GM12801 (cell line): Measurements from ENCODE around the gene PSEN2.

ENCODE experiments used
- TF ChIP-seq, protein P1 (sequence below): IDR thresholded peaks from one replicate; pipeline ENCODE4 v1.5.1; 2011; ENCODE audit warnings: control low read depth; ENCODE audit not compliant: insufficient read length; ENCODE audit errors: extremely low read depth

PSEN2 gene

DNA sequence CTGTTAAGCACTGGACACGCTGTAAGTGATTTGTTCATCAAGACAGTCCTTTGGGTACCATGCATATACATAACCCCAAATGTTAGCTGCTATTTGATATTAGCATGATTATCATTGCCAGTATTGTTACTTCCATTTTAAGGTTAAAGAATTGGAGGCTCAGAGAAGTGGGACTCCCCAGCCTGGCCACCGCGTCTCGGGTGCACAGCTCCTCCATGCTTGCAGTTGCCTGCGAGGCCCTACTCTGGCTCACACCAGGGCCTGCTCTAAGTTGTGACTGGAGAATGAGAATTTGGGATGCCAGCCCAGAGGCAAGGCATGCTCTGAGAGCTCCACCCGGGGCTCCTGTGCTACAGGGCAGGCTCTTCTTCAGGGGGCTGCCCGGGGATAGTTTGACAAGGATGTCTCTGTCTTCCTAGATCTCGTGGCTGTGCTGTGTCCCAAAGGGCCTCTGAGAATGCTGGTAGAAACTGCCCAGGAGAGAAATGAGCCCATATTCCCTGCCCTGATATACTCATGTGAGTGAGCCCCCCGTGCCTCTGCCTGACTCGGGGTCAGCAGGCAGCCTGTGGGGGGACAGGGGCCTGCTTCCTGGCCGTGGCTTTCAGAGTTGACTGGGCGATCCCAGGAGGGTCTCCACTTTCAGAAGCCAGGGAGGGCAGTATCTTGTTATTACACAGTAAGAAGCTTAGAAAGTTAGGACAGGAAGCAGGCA lies 19.4 kb downstream of the PSEN2 start:
- TF ChIP-seq, protein P1, sequence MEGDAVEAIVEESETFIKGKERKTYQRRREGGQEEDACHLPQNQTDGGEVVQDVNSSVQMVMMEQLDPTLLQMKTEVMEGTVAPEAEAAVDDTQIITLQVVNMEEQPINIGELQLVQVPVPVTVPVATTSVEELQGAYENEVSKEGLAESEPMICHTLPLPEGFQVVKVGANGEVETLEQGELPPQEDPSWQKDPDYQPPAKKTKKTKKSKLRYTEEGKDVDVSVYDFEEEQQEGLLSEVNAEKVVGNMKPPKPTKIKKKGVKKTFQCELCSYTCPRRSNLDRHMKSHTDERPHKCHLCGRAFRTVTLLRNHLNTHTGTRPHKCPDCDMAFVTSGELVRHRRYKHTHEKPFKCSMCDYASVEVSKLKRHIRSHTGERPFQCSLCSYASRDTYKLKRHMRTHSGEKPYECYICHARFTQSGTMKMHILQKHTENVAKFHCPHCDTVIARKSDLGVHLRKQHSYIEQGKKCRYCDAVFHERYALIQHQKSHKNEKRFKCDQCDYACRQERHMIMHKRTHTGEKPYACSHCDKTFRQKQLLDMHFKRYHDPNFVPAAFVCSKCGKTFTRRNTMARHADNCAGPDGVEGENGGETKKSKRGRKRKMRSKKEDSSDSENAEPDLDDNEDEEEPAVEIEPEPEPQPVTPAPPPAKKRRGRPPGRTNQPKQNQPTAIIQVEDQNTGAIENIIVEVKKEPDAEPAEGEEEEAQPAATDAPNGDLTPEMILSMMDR = no peak

DNA sequence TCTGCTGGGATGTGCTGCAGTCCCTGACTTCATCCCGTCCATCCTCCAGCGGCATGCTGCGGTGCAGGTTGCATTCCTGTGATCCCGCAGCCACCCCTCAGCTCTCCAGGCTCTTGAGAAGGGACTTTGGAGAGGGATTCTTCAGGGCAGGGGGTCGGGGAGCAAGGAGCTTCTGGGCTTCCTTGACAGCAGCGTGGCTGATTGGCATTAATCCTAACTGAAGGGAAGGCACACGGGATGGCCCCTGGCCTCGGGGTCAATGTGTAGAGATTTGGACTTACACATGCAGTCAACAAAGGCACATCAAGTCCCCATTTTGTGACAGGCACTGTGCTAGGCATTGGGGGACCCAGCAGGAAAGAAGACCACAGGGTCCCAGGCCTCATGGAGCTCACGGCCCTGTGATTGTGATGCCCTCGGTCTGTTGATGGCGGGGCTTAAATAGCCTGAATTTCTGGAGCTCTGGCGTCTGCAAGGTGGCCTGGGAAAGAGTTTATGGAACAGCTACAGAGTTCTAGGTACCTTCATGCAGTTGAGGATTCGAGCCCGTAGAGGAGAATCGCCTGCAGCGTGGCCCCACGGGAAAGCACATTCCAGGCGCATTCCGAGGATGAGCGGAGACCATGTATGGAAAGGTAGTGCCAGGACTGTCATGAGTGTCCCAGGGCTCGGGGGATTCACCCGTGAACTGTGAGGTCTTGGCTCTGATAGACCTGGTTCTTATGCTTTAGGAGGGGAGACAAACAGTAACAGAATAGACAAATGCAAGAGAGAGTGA lies 20.1 kb downstream of the PSEN2 start:
- TF ChIP-seq, protein P1 = no peak

DNA sequence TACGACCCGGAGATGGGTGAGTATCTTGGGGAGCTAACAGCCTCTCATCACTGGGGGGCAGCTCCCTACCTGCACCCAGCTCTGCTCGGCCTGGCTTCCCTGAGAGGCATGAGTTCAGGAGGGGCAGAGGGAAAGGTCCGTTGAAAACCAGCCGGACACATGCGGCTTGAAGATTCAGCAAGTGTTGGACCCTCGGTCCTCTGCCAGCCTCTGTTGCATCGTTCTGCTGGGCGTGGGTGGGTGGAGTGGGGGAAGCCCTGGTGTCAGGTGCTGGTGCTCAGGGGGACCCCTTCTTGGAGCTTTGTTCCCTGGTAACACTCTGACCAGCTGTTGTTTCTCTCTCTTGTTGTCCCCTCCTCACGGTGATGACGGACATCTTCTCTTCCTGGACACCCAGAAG lies 20.9 kb downstream of the PSEN2 start:
- TF ChIP-seq, protein P1 = no peak

DNA sequence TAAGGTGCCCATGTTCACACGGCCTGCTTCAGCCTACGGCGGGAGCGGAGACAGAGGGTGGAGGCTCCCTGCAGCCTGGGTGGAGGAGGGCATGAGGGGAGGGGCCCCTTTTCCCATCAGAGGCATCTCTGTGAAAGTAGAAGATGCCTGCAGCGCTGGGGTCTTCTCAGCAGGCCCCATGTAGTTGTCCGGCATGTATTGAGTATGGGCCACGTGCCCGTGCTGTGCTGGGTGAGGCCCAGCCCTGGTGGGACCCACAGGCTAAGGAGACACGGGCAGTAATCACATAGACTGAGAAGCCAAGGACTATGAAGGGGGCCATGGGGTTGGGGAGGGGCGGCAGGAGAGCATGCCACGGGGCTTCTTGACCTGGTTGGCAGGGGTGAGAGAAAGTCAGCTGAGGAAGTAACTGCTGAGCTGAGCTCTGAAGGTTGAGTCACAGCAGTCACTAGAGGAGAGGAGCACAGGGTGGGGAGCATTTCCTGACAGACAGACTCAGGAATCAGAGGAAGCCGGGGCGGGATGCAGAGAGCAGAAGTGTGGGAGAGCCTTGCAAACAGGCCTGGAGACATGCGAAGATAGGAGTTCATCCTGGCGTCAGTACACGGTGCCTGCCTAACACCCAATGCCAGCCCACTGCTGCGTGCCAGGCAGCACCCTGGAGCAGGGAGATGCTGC lies 21.6 kb downstream of the PSEN2 start:
- TF ChIP-seq, protein P1 = no peak

DNA sequence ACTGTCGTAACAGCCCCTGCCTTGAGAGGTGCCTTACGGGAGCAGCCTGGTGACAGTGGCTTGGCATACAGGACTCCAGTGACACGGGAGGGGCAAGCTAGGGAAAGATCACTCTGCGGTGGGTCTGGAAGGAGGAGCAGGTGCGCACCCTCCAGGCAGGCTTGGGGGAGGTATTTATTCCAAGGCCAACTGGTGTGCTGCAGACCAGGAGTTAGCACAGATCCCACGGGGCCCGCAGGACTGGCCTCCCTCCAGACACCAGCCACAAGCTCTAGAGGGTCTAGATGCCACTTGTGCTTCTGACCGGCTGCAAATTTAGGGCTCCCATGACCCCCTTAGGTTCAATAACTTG lies 22.1 kb downstream of the PSEN2 start:
- TF ChIP-seq, protein P1 = no peak

DNA sequence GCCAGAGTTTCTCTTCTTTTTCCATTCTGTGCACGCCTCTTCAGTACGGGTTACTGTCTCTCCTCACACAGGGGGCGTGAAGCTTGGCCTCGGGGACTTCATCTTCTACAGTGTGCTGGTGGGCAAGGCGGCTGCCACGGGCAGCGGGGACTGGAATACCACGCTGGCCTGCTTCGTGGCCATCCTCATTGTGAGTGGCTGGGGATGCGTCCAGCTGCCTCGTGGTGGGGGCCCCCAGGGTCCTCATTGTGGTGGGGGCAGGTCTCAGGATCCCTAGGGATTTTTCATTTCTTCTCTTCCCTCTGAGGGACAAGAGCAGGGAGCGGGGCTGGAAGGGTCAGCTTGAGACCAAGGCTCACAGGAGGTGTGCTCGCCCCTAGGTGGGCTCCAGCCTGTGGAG lies 23.5 kb downstream of the PSEN2 start:
- TF ChIP-seq, protein P1 = no peak

DNA sequence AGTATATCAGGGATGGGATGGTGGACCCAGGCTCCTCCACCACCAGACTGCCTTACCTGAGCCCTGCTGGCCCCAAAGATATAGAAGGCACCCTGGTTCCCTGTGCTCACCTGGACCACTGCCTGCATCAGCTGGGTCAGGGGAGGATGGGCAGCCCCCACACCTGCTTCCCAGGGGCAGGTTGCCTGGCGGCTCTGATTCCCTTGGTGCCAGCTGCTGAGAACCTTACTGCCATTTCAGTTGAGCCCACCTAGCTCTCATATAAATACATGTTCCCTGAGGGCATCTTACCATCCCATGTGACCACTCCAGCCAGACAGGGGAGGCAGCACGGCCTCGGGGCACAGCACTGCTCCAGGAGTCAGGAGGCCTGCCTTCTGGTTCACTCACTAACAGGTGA lies 24.4 kb downstream of the PSEN2 start:
- TF ChIP-seq, protein P1 = no peak
